ENCODE data around the gene ZNF420.

ZNF420 gene

DNA sequence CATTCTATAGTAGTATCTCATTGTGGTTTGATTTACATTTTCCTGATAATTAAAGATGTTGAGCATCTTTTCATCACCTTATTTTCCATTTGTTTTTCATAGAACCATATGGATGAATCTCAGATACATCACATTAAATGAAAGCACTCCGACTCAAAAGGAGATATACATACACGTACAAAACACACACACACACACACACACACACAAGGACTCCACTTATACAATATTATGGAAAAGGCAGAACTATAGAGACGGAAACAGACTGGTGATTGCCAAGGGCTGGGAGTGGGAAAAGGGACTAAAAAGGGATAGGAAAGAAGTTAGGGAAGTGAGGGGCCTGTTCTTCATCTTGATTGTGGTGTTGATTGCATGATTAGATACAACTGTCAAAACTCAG, 70.0 kb downstream of the ZNF420 start:
- no peak for DNase-seq (ENCODE audit: low read depth in 2 of 2)

DNA sequence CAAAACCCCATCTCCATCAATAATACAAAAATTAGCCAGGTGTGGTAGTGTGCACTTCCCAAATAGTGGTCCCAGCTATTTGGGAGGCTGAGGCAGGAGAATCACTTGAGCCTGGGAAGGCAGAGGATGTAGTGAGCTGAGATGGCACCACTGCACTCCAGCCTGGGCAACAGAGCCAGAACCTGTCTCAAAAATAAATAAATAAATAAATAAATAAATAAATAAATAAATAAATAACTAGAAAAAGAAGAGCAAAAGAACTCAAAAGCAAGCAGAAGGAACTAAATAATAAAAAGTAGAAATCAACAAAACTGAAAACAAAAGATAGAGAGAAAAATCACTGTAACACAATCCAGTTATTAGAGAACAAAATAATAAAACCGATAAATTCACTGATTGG, 81.9 kb downstream of the ZNF420 start:
- DNase-seq (ENCODE audit: low read depth in 2 of 2), result no peak

DNA sequence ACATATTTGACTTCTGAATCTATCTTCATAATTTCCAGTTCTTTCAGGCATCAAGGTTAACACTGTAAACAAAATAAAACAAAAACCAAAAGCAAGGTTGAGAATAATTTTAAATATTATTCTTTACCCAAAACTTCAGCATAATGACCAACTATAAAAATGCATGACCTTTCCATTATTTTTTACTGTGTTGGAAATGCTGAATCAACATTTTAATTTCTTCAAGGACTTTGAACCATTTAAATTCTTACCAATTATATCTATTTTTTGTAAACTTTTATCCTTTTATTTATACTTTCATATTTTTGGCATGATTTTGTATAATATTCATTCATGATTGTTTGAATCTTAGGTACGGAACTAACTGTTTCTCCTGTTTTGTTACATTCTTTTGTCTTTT, 87.4 kb downstream of the ZNF420 start:
- DNase-seq (ENCODE audit: low read depth in 2 of 2), result no peak

DNA sequence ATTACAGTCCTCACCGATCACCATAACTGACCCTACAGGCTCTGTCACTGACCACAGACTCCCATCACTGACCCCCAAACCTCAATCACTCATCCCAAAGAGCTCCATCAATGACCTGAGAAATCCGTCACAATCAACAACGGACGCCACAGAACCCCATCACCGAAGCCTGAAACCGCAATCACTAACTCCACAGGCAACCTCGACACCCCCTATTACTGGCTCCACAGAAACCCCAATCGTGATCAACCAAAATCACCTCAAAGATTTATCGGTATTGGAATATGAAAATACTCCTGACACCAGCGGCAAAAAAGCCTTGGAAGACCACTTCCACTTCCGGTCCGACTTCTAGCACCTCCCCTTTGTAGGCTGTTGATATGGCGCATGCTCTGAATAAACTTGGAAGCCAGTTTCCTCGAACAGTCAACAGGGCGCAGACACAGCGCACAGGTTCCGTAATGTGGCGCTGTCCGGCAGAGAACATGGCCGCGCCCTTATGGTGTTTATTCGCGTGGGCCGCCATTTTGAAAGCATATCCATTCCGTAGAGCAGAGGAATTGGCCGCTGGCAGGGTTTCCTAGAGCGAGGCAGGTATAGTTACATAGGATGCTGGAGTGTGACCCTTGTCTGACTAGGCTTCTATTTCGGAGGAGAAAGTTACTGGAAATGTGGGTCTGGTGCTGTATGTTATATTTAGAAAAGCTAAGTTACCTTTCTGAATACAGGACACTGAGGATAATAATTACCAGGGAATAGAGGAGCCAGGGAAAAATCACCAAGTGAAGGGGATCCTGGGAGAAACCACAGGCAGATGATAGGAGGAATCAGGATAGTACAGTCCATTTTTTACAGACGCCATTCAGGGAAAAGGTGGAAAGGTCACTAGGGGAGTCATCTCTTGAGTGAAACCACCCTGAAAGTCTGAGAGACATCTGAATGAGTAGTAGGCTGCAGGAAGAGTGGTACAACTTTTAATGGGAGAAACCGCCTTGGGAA, 94.4 kb downstream of the ZNF420 start, which contains the start of gene ZNF585A:
Gene ZNF585A, minus strand, starts transcription at position 328 of the 999 bp plus-strand sequence. CDS start 2,785 bp downstream, outside the sequence.
- peak; percentile 78 to 83 for DNase-seq (ENCODE audit: low read depth in 2 of 2)
